Measurements from ENCODE around the gene IGDCC3. TPM values are rescaled to one million over a fixed set of nuclear protein-coding genes. Genes with fewer than 3 reads are reported as not detected.
"Not testable (repeated sequence)": the region's sequence is repeated elsewhere in the genome, so short reads cannot be mapped to it uniquely, and the experiment has no call there.

The IGDCC3 gene
- polyA plus RNA-seq, 1 donor (not counting 4 experiments of a cell fraction or from before 2014, with no cell fraction given): not detected

- Histone ChIP-seq H3K79me2 (ENCODE audit: control insufficient read depth, insufficient read depth, low read length) (no peaks in the 10 kb centered on the region), H3K9ac (ENCODE audit: control insufficient read depth, extremely low read depth, insufficient read depth, low read length) (no peak overlapping the region), H3K9me3 (ENCODE audit: control insufficient read depth, low read depth, low read length) (no peaks in the 10 kb centered on the region), H3K27me3 (ENCODE audit: control insufficient read depth, extremely low read depth, insufficient read depth, low read length) (peaks cover 44% of the 10 kb centered on the region), H3K4me2 (ENCODE audit: control insufficient read depth, extremely low read depth, insufficient read depth, low read depth, low read length) (no peak overlapping the region), H3K27ac (ENCODE audit: control insufficient read depth, insufficient read depth, low read length) (no peak overlapping the region), H3K9me1 (ENCODE audit: control insufficient read depth, extremely low read depth, insufficient read depth, low read length) (no peaks in the 10 kb centered on the region), H4K20me1 (ENCODE audit: control insufficient read depth, extremely low read depth, insufficient read depth, low read length) (no peaks in the 10 kb centered on the region), H2AFZ (ENCODE audit: control insufficient read depth, low read length) (no peak overlapping the region), H3K36me3 (ENCODE audit: control insufficient read depth in 2 of 2, extremely low read depth in 1 of 2, insufficient read depth in 2 of 2, low read length in 2 of 2) (no peaks in the 10 kb centered on the region), H3K4me3 (ENCODE audit: control insufficient read depth in 2 of 3, extremely low read depth in 1 of 3, insufficient read depth in 2 of 3, low read depth in 1 of 3, low read length in 3 of 3) (no peak overlapping the region), H3K4me1 (ENCODE audit: control insufficient read depth, extremely low read depth, insufficient read depth, low read length) (no peaks in the 10 kb centered on the region)
- no peak for DNase-seq (ENCODE audit: low read depth, low spot score)
- no peak for TF ChIP-seq CTCF (optimal IDR thresholded peaks at IDR 0.05 in 1 of 3, IDR thresholded peaks at IDR 0.05 in 1 of 3, conservative IDR thresholded peaks at IDR 0.05 in 1 of 3; ENCODE audit: extremely low read depth in 1 of 3, insufficient read depth in 2 of 3, low read length in 3 of 3)
- no peak for TF ChIP-seq EZH2 (IDR thresholded peaks at IDR 0.05; ENCODE audit: low read length)
- FAIRE-seq: no peak
- dilution Hi-C loops (cut with MboI; ENCODE audit: extremely low pct_ligation_motif_present, low sequenced_read_pairs): no loop called here
Measured at GRCh38 chr15:65399997-65400396, 22.2 kb upstream of the IGDCC3 start.

GRCh38 chr15:65399001-65399706 is 21.4 kb upstream of the IGDCC3 start:
- TF ChIP-seq CTCF (optimal IDR thresholded peaks at IDR 0.05 in 1 of 3, IDR thresholded peaks at IDR 0.05 in 1 of 3, conservative IDR thresholded peaks at IDR 0.05 in 1 of 3; ENCODE audit: extremely low read depth in 1 of 3, insufficient read depth in 2 of 3, low read length in 3 of 3): no peak
- no peak for TF ChIP-seq EZH2 (IDR thresholded peaks at IDR 0.05; ENCODE audit: low read length)
- Histone ChIP-seq H3K27me3 (ENCODE audit: control insufficient read depth, extremely low read depth, insufficient read depth, low read length) (peaks cover 47% of the 10 kb centered on the region), H4K20me1 (ENCODE audit: control insufficient read depth, extremely low read depth, insufficient read depth, low read length) (no peaks in the 10 kb centered on the region), H3K4me3 (ENCODE audit: control insufficient read depth in 2 of 3, extremely low read depth in 1 of 3, insufficient read depth in 2 of 3, low read depth in 1 of 3, low read length in 3 of 3) (no peak overlapping the region), H3K4me2 (ENCODE audit: control insufficient read depth, extremely low read depth, insufficient read depth, low read depth, low read length) (no peak overlapping the region), H3K79me2 (ENCODE audit: control insufficient read depth, insufficient read depth, low read length) (no peaks in the 10 kb centered on the region), H3K27ac (ENCODE audit: control insufficient read depth, insufficient read depth, low read length) (no peak overlapping the region), H3K4me1 (ENCODE audit: control insufficient read depth, extremely low read depth, insufficient read depth, low read length) (no peaks in the 10 kb centered on the region), H3K36me3 (ENCODE audit: control insufficient read depth in 2 of 2, extremely low read depth in 1 of 2, insufficient read depth in 2 of 2, low read length in 2 of 2) (no peaks in the 10 kb centered on the region), H3K9me1 (ENCODE audit: control insufficient read depth, extremely low read depth, insufficient read depth, low read length) (no peaks in the 10 kb centered on the region), H3K9ac (ENCODE audit: control insufficient read depth, extremely low read depth, insufficient read depth, low read length) (no peak overlapping the region), H2AFZ (ENCODE audit: control insufficient read depth, low read length) (no peak overlapping the region), H3K9me3 (ENCODE audit: control insufficient read depth, low read depth, low read length) (no peaks in the 10 kb centered on the region)
- dilution Hi-C loops (cut with MboI; ENCODE audit: extremely low pct_ligation_motif_present, low sequenced_read_pairs): no loop called here
- FAIRE-seq (no peak), DNase-seq (ENCODE audit: low read depth, low spot score) (no peak)

- H3K27ac ChIP-seq (ENCODE audit: control insufficient read depth, insufficient read depth, low read length); H3K36me3 ChIP-seq (ENCODE audit: control insufficient read depth in 2 of 2, extremely low read depth in 1 of 2, insufficient read depth in 2 of 2, low read length in 2 of 2); dilution Hi-C loops (cut with MboI; ENCODE audit: extremely low pct_ligation_motif_present, low sequenced_read_pairs); H2AFZ ChIP-seq (ENCODE audit: control insufficient read depth, low read length); H3K4me2 ChIP-seq (ENCODE audit: control insufficient read depth, extremely low read depth, insufficient read depth, low read depth, low read length); H3K79me2 ChIP-seq (ENCODE audit: control insufficient read depth, insufficient read depth, low read length); H3K9ac ChIP-seq (ENCODE audit: control insufficient read depth, extremely low read depth, insufficient read depth, low read length); H3K4me1 ChIP-seq (ENCODE audit: control insufficient read depth, extremely low read depth, insufficient read depth, low read length); H3K4me3 ChIP-seq (ENCODE audit: control insufficient read depth in 2 of 3, extremely low read depth in 1 of 3, insufficient read depth in 2 of 3, low read depth in 1 of 3, low read length in 3 of 3); H3K9me1 ChIP-seq (ENCODE audit: control insufficient read depth, extremely low read depth, insufficient read depth, low read length); DNase-seq (ENCODE audit: low read depth, low spot score); H3K9me3 ChIP-seq (ENCODE audit: control insufficient read depth, low read depth, low read length); FAIRE-seq; H4K20me1 ChIP-seq (ENCODE audit: control insufficient read depth, extremely low read depth, insufficient read depth, low read length): not testable (repeated sequence)
- peaks cover 49% of the 10 kb centered on the region for H3K27me3 ChIP-seq (ENCODE audit: control insufficient read depth, extremely low read depth, insufficient read depth, low read length)
Measured at GRCh38 chr15:65398486-65398885, 20.7 kb upstream of the IGDCC3 start.

All from keratinocyte (primary cell).